Posterior cingulate gyrus (tissue), 11 donors: ENCODE results near the gene KIF5C.

ENCODE experiments used
- DNase-seq, 10 donors: peaks; one replicate each; pipeline versions ENCODE4 v3.0.0 to v3.0.0-alpha.2; 2020 to 2021; ENCODE audit warnings: mixed read lengths in 3 of 10
- intact Hi-C: fragments of 100-400 bp; cut with DNase I; formaldehyde crosslinking; loops from one replicate; pipeline ENCODE4 v1.15.1; 2023

KIF5C gene

DNA sequence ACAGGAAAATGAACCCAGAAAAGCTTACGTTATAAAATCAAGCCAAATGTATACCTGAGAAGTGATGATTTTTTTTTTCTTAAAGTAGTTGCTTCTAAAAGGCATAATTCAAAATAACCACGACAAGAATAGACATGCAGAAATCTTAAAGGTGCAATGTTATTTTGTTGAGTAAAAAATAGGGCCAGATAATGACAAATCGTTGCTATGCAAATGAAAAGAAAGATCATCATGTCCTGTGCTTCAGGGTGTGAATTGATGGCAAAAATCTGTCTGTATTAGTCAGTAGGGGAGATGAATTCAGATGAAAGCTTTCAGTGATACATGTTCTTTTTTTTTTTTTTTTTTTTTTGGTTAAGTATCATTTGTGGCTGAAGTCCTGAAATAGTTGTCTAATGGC lies 187.5 kb downstream of the KIF5C start:
- no peak for DNase-seq
- intact Hi-C loops: no loop called here

DNA sequence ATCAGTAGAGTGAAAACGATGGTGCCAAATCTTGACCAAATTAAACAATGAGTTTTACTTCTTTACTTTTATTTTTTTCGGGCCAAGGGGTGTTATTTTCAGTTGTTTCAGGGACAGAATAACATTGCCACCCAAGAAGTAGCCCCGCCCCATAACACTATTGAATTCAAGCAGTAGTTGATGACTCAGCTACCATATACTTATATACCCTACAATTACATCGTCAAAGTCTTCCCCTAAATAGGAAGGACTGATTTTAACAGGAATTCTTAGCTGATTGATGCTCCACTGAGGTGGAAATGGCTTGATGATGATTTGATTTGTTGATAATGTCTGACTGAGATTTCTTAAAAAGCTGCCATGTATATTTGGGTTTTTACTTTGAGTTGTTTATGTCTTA lies 188.2 kb downstream of the KIF5C start:
- no peak for DNase-seq
- intact Hi-C loops: no loop called here

DNA sequence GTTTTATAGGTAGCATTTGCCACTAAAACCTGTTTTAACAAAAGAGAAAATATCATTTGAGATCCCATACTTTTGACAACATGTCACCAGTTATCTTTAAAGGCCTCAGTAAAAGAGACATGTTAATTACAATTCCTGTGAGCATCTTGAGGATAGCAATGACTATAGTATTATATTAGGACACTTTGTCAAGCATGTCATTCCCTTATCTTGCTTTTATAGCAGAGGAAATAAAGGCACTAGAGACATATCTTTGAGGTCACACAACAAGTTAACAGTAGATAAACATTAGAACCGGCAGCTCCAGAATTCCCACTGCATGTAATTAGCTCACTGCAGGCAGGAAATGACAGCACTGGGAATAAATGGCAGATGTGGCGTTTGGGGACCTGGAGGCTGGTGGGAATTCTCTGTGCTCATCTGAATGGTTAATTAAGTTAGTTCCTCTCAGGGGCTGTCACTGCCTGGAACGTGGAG lies 189.4 kb downstream of the KIF5C start:
- no peak for DNase-seq

DNA sequence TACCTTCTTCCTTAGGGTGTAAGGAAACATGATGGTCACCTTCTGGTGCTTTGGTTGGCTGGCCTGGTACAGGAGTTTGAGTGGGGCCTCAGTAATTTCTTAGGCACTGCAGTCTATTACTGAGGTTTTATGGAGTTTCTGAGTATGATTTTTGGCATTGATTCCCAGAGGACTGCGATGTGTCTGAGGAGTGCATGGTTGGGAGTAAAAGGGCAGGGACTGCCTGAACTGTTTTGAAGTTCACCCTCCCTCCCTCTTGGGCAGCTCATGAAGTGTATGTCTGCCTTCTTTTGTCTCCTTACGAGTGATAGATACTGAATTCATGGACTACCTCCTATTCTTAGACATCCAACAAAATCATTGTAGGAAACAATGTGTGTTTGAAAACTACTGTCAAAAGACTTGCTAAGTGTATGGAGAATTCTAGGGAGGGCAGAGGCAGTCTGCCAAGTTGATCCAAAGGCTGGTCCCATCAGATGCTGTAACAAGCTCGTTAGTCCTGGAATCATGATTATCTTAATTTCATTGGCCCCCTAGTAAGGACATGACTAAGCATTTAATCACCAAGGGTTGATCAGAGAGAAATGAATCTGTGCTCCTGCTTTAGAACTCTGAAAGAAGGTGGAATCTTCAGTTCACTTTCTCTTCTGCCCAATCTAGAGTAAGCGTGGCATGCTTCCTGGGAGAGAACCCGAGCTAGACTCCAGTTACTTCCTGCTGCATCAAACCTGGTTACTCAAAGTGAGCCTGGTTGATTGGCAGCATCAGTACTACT lies 190.0 kb downstream of the KIF5C start:
- intact Hi-C loops: no loop called here
- DNase-seq: no peak

More for the DNA sequence above, 189.4 kb downstream of the KIF5C start:
- intact Hi-C loops: no loop called here

DNA sequence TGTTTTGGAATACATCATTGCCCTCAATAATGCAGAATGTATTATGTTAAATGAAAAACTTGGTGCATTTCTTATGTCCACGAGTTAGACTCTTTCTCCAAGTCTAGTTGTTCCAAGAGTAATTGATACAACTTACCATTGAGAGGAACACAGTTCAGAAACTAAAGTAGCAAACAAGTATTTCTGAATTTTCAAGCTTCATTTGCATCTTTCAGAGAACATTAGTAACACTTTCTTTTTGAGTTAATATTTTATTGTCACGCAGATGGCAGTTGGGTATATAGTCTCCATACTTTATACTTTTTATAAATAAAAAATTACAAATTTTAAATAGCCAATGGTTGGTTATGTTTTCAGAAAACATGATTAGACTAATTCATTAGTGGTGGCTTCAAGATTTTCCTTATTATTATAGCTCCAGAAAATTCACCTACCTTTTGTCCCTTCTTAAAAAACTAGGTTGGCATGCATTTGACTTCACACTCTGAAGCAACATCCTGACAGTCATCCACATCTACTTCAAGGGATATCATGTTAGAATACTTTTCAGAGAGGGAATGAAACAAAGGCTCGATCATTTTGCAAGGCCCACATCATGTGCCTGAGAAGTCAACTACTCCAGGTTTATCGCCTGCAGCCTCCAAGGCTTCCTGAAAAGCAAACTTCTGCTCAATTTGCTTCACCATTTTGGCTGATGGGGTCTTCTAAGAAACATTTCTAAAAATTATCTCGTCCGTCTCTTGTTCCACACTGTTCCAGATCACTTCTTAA lies 193.4 kb downstream of the KIF5C start:
- intact Hi-C loops: no loop called here
- DNase-seq: no peak

DNA sequence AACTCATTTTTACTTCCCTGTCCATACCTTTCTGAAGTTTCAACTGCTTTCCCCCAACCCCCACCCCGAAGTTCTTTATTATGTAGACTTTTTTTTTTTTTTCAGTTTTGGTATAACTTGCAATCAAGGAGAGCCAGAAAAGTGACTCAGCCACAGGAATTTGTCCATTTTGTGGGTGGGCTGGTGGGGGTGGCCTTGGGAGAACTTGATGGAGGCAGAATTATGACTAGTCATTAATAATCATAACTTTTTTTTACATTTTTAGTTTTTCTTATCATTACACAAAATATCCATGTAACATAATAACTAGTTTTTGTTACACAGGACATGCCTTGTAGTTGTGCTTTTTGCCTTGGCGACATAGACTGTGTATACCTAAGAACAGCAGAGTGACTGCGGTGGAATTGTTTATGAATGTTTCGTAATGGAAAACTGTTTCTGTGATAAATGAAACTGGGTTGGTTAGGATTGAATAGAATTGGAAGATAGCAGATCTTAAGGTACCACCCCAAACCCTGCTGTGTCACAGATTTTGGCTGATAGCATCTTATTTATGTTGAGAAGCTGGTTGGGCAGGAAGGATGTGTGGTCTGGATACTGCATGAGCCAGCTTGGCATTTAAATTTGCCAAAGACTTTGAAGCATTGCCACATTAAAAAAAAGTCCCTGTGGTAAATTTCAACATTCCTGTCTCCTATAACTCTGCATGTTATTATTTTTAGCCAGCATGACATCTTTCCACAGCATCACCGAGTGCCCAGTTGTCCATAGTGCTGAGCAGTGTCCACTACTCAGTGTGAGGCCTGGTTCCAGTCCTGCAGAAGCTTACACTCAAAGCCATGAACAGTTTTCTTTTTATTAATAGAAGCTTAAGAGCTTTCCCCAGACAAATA lies 194.2 kb downstream of the KIF5C start:
- DNase-seq: no peak
- intact Hi-C loops: no loop called here

DNA sequence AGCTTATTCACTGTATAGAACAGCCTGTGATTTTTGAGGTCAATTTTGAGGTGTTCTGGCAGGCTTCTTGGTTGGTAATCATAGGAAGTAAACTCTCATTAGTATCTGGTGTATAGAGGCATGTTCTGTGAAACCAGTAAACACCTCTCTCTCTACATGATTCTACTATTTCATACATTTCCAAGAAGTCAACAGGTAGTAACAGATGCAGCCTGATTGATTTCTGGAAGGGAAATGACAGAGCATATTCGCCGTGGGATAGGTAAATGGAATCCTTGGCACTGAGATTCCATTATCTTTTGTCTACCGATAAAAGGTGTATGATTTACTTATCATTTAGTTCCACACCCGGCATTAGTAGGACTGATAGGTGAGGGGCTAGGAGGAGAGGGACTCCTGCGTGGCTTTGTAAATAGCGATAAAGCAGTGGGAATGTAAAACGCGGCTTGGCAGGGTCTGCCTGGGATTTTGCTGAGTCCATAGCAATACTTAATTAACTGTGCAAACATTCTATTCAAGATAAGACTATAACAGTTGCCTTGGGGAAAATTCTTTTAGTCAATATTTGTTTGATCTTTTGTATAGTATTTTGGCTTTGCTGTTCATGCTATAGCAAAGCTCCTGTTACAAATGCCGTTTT lies 195.8 kb downstream of the KIF5C start:
- intact Hi-C loops: no loop called here
- no peak for DNase-seq

DNA sequence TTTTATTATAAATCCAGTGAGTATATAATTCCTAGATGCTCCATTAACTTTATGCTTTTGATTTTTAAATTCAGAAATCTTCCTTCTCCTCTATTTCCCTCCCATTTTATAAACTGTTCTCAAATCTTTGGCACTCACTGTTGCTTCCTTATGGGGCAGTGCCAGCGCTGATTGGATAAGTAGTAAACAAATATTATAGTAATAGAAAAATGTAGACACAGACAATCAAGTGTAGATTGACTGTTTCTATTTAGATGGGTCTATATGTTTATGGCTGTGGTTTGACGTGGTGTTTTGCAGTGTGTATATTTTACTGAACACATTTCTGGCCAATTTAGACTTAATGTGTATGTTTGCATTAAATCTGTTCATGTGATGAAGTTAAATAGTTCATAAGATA lies 200.1 kb downstream of the KIF5C start:
- DNase-seq: no peak
- intact Hi-C loops: no loop called here

DNA sequence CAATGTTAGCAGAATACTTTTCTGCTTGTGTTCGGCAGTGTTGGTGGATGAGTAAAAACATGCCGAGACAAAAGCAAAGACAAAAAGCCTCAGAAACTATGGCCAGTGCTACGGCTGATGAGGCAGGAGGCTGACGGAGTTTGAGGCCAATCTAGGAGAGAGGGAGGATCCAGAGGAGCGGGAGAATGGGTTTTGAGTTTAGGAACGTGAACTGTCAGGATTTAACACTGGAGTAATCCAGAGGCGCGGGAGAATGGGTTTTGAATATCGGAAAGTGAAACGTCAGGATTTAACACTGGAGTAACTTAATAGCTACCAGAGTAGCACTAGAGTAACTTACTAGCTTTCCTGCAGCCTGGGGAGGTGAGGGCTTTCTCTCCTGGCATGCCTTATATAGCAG lies 200.8 kb downstream of the KIF5C start:
- intact Hi-C loops: no loop called here
- DNase-seq: no peak
